ENCODE results near the gene ZNF618. TPM values are rescaled to one million over a fixed set of nuclear protein-coding genes. Genes with fewer than 3 reads are reported as not detected.

Gene ZNF618
- total and polyA plus RNA-seq, 2 experiments from 2014 or later = 2.3 to 5.1 TPM

GRCh38 chr9:113940077-113940476 is 64.0 kb downstream of the ZNF618 start:
- TF ChIP-seq EZH2phosphoT487 (IDR thresholded peaks at IDR 0.05; ENCODE audit: insufficient read depth, low read depth) (no peak), EZH2 (IDR thresholded peaks at IDR 0.05; ENCODE audit: insufficient read depth, poor library complexity, severe bottlenecking) (no peak)
- Histone ChIP-seq H2AFZ (no peak overlapping the region), H3K9ac (no peak overlapping the region), H3K79me2 (ENCODE audit: insufficient read depth) (peaks cover 57% of the 10 kb centered on the region), H3K9me2 (ENCODE audit: insufficient read depth) (no peaks in the 10 kb centered on the region; the same call in 1 of the 2 replicates), H3K27me3 (replicated peaks; ENCODE audit: insufficient read depth) (no peaks in the 10 kb centered on the region), H3F3A (ENCODE audit: insufficient read depth) (no peaks in the 10 kb centered on the region), H3K9me3 (ENCODE audit: low read depth) (no peaks in the 10 kb centered on the region), H3K27ac (no peak overlapping the region), H3K36me3 (ENCODE audit: low read depth) (no peaks in the 10 kb centered on the region), H4K20me1 (ENCODE audit: insufficient read depth) (no peaks in the 10 kb centered on the region; the same call in 1 of the 2 replicates), H3K4me1 (ENCODE audit: insufficient read depth) (peaks cover 12% of the 10 kb centered on the region; the same call in 1 of the 2 replicates), H3K4me3 (no peak overlapping the region), H3K4me2 (ENCODE audit: unreplicated experiment) (no peak overlapping the region)
- no peak for DNase-seq
- in situ Hi-C loops (cut with MboI) = no loop called here

GRCh38 chr9:113941056-113941455 is 64.9 kb downstream of the ZNF618 start:
- H3K4me2 ChIP-seq (ENCODE audit: unreplicated experiment) = no peak overlapping the region
- peaks cover 61% of the 10 kb centered on the region for H3K79me2 ChIP-seq (ENCODE audit: insufficient read depth)
- no peaks in the 10 kb centered on the region for H3K9me3 ChIP-seq (ENCODE audit: low read depth)
- H3K27me3 ChIP-seq (replicated peaks; ENCODE audit: insufficient read depth) = no peaks in the 10 kb centered on the region
- H3K9ac ChIP-seq = no peak overlapping the region
- H3K27ac ChIP-seq = no peak overlapping the region
- DNase-seq = no peak
- in situ Hi-C loops (cut with MboI) = no loop called here
- peaks cover 12% of the 10 kb centered on the region; the same call in 1 of the 2 replicates for H3K4me1 ChIP-seq (ENCODE audit: insufficient read depth)
- no peaks in the 10 kb centered on the region for H3F3A ChIP-seq (ENCODE audit: insufficient read depth)
- no peaks in the 10 kb centered on the region; the same call in 1 of the 2 replicates for H3K9me2 ChIP-seq (ENCODE audit: insufficient read depth)
- no peak overlapping the region for H2AFZ ChIP-seq
- no peaks in the 10 kb centered on the region; the same call in 1 of the 2 replicates for H4K20me1 ChIP-seq (ENCODE audit: insufficient read depth)
- no peaks in the 10 kb centered on the region for H3K36me3 ChIP-seq (ENCODE audit: low read depth)
- no peak overlapping the region for H3K4me3 ChIP-seq
- no peak for TF ChIP-seq EZH2 (IDR thresholded peaks at IDR 0.05; ENCODE audit: insufficient read depth, poor library complexity, severe bottlenecking)
- TF ChIP-seq EZH2phosphoT487 (IDR thresholded peaks at IDR 0.05; ENCODE audit: insufficient read depth, low read depth) = no peak

- in situ Hi-C loops (cut with MboI) = no loop called here
- no peaks in the 10 kb centered on the region for H3K9me3 ChIP-seq (ENCODE audit: low read depth)
- no peak overlapping the region for H3K4me3 ChIP-seq
- WGBS, 2 experiments (ENCODE audit: low coverage in 1 of 2, low lambda C conversion rate in 2 of 2, missing lambda C conversion rate in 2 of 2) = 97 to 98% methylated on average over 2 of the region's 2 CpGs
- no peaks in the 10 kb centered on the region for H3F3A ChIP-seq (ENCODE audit: insufficient read depth)
- H3K27me3 ChIP-seq (replicated peaks; ENCODE audit: insufficient read depth) = no peaks in the 10 kb centered on the region
- no peaks in the 10 kb centered on the region; the same call in 1 of the 2 replicates for H3K9me2 ChIP-seq (ENCODE audit: insufficient read depth)
- no peak overlapping the region for H3K4me2 ChIP-seq (ENCODE audit: unreplicated experiment)
- H3K27ac ChIP-seq = no peak overlapping the region
- H4K20me1 ChIP-seq (ENCODE audit: insufficient read depth) = no peaks in the 10 kb centered on the region
- H3K36me3 ChIP-seq (ENCODE audit: low read depth) = no peaks in the 10 kb centered on the region
- no peak overlapping the region for H2AFZ ChIP-seq
- H3K4me1 ChIP-seq (ENCODE audit: insufficient read depth) = peaks cover 12% of the 10 kb centered on the region; the same call in 1 of the 2 replicates
- no peak for TF ChIP-seq EZH2 (IDR thresholded peaks at IDR 0.05; ENCODE audit: insufficient read depth, poor library complexity, severe bottlenecking)
- no peak for TF ChIP-seq EZH2phosphoT487 (IDR thresholded peaks at IDR 0.05; ENCODE audit: insufficient read depth, low read depth)
- H3K9ac ChIP-seq = no peak overlapping the region
- no peak for DNase-seq
- peaks cover 61% of the 10 kb centered on the region for H3K79me2 ChIP-seq (ENCODE audit: insufficient read depth)
These were observed 65.4 kb downstream of the ZNF618 start for GRCh38 chr9:113941526-113941925.

GRCh38 chr9:113943112-113944009 is 67.3 kb downstream of the ZNF618 start:
- Histone ChIP-seq H2AFZ (no peak overlapping the region), H3K36me3 (ENCODE audit: low read depth) (no peaks in the 10 kb centered on the region), H3K4me1 (ENCODE audit: insufficient read depth) (peaks cover 12% of the 10 kb centered on the region; the same call in 1 of the 2 replicates), H4K20me1 (ENCODE audit: insufficient read depth) (no peaks in the 10 kb centered on the region), H3K27ac (no peak overlapping the region), H3F3A (ENCODE audit: insufficient read depth) (no peaks in the 10 kb centered on the region), H3K9me3 (ENCODE audit: low read depth) (no peaks in the 10 kb centered on the region), H3K79me2 (ENCODE audit: insufficient read depth) (peaks cover 49% of the 10 kb centered on the region), H3K4me3 (no peak overlapping the region), H3K4me2 (ENCODE audit: unreplicated experiment) (no peak overlapping the region), H3K9ac (no peak overlapping the region), H3K9me2 (ENCODE audit: insufficient read depth) (no peaks in the 10 kb centered on the region; the same call in 1 of the 2 replicates), H3K27me3 (replicated peaks; ENCODE audit: insufficient read depth) (no peaks in the 10 kb centered on the region)
- in situ Hi-C loops (cut with MboI) = no loop called here
- WGBS, 2 experiments (ENCODE audit: low coverage in 1 of 2, low lambda C conversion rate in 2 of 2, missing lambda C conversion rate in 2 of 2) = 91 to 94% methylated on average over 13 of the region's 13 CpGs
- DNase-seq = no peak
- no peak for TF ChIP-seq EZH2 (IDR thresholded peaks at IDR 0.05; ENCODE audit: insufficient read depth, poor library complexity, severe bottlenecking)
- TF ChIP-seq EZH2phosphoT487 (IDR thresholded peaks at IDR 0.05; ENCODE audit: insufficient read depth, low read depth) = no peak
